Measurements from ENCODE around the gene BPTF. TPM values are rescaled to one million over a fixed set of nuclear protein-coding genes. Genes with fewer than 3 reads are reported as not detected.
"Not testable (repeated sequence)": the region's sequence is repeated elsewhere in the genome, so short reads cannot be mapped to it uniquely, and the experiment has no call there.

Gene BPTF
- polyA plus RNA-seq, 2 of the 4 experiments (the other 2 are of a cell fraction), result 26.3 to 60.7 TPM

GRCh38 chr17:68015081-68015723 is 189.9 kb downstream of the BPTF start:
- 0 out of 3 replicates have a peak overlapping the region, but pooled peaks have one; percentile 49 for H3K4me2 ChIP-seq
- peaks cover 4% of the 10 kb centered on the region; the same call in 1 of the 3 replicates for H3K4me1 ChIP-seq
- no peak overlapping the region for H3K4me3 ChIP-seq
- DNase-seq (ENCODE audit: low read depth in 1 of 2, low spot score in 1 of 2) (no peak), ATAC-seq (no peak), FAIRE-seq (no peak)
- TF ChIP-seq BHLHE40 (IDR thresholded peaks at IDR 0.05; ENCODE audit: low read depth, low read length), result no peak
- no peak for TF ChIP-seq KDM1A (IDR thresholded peaks at IDR 0.05; ENCODE audit: low read depth)
- TF ChIP-seq ATOH8 (CRISPR knock-in tag; IDR thresholded peaks at IDR 0.05; ENCODE audit: low read depth), result no peak
- TF ChIP-seq HES2 (IDR thresholded peaks at IDR 0.05), result no peak
- no peak for TF ChIP-seq PBX3 (IDR thresholded peaks at IDR 0.05)
- no peak for TF ChIP-seq NR3C1 (IDR thresholded peaks at IDR 0.05)
- TF ChIP-seq ESRRA (IDR thresholded peaks at IDR 0.05; ENCODE audit: borderline replicate concordance, low read length), result no peak
- ChIA-PET POLR2A (no interaction called here), CTCF (interaction anchor here (1.3 to 2.2 kb wide), 3 partner anchors 8 to 20 kb away, joined by 5 to 9 read pairs (median 5); no protein-coding TSS in a partner anchor)
- 82% methylated on average over 11 of the region's 11 CpGs for WGBS (ENCODE audit: missing lambda C conversion rate)
- no peak overlapping the region for H3K27ac ChIP-seq
- H3K9me3 ChIP-seq, result no peaks in the 10 kb centered on the region

- Histone ChIP-seq H3K4me1 (peaks cover 9% of the 10 kb centered on the region; the same call in 2 of the 3 replicates), H3K4me2 (no peak overlapping the region), H3K27ac (no peak overlapping the region), H3K4me3 (no peak overlapping the region), H3K9me3 (no peaks in the 10 kb centered on the region)
- POLR2A ChIA-PET, result no interaction called here
- TF ChIP-seq SREBF2 (IDR thresholded peaks at IDR 0.05), result no peak
- no peak for TF ChIP-seq NPAS2 (CRISPR knock-in tag; IDR thresholded peaks at IDR 0.05; ENCODE audit: borderline replicate concordance)
- TF ChIP-seq NR3C1 (IDR thresholded peaks at IDR 0.05), result no peak
- TF ChIP-seq PHF8 (IDR thresholded peaks at IDR 0.05; ENCODE audit: borderline replicate concordance, low read depth), result no peak
- FAIRE-seq, result no peak
- no peak for DNase-seq (ENCODE audit: low read depth in 1 of 2, low spot score in 1 of 2)
- CTCF ChIA-PET, result interaction anchor here (0.8 to 1.1 kb wide), 2 partner anchors 10 to 17 kb away, joined by 3 read pairs; no protein-coding TSS in a partner anchor
- 91% methylated on average over 2 of the region's 2 CpGs for WGBS (ENCODE audit: missing lambda C conversion rate)
- ATAC-seq, result no peak
Measured at GRCh38 chr17:68016838-68017237, 191.5 kb downstream of the BPTF start.

GRCh38 chr17:68018493-68018892 is 193.2 kb downstream of the BPTF start:
- H3K4me1 ChIP-seq; H3K4me2 ChIP-seq; H3K4me3 ChIP-seq; ATAC-seq; POLR2A ChIA-PET; FAIRE-seq; H3K27ac ChIP-seq; H3K9me3 ChIP-seq; DNase-seq (ENCODE audit: low read depth in 1 of 2, low spot score in 1 of 2): not testable (repeated sequence)
- CTCF ChIA-PET, result interaction anchor here (0.6 to 0.8 kb wide), 2 partner anchors 13 to 152 kb away, joined by 3 to 4 read pairs; no protein-coding TSS in a partner anchor
- 90% methylated on average over 21 of the region's 21 CpGs for WGBS (ENCODE audit: missing lambda C conversion rate)

- DNase-seq (ENCODE audit: low read depth in 1 of 2, low spot score in 1 of 2) (peak in 1 of 2 experiments; percentile 58), ATAC-seq (peak; percentile 2 to 10; a peak in 4 of 6 replicates), FAIRE-seq (no peak)
- ChIA-PET CTCF (interaction anchor here (0.7 to 1.9 kb wide), 13 partner anchors 8 to 641 kb away, joined by 3 to 12 read pairs (median 5); partner anchors contain the start of gene KPNA2), POLR2A (interaction anchor here (0.7 to 1.9 kb wide), 8 partner anchors 9 to 439 kb away, joined by 3 to 21 read pairs (median 9); partner anchors contain the start of genes C17orf58, KPNA2 and WIPI1)
- WGBS (ENCODE audit: missing lambda C conversion rate), result 49% methylated on average over 9 of the region's 9 CpGs
- Histone ChIP-seq H3K4me2 (peak overlapping the region; percentile 64), H3K9me3 (no peaks in the 10 kb centered on the region), H3K4me3 (peak overlapping the region; percentile 10; the same call in 1 of the 3 replicates), H3K27ac (no peak overlapping the region), H3K4me1 (peaks cover 9% of the 10 kb centered on the region; the same call in 2 of the 3 replicates)
- TF ChIP-seq CHD4 (IDR thresholded peaks at IDR 0.05; ENCODE audit: borderline replicate concordance), result 0 out of 2 replicates have a peak, but pooled peaks have one; percentile 61
- 0 out of 2 replicates have a peak, but pooled peaks have one; percentile 36 for TF ChIP-seq FOSB (CRISPR knock-in tag; IDR thresholded peaks at IDR 0.05)
- no peak for TF ChIP-seq REST (IDR thresholded peaks at IDR 0.05)
Measured at GRCh38 chr17:68019336-68019674, 194.0 kb downstream of the BPTF start.

Measured in A549 (cell line).